Activated CD8-positive, alpha-beta memory T cell treated with anti-CD3 and anti-CD28 coated beads for 4 hours (primary cell): ENCODE data around the gene UXS1.
A peak's percentile ranks its signal among the peaks of the same experiment; 100 is the strongest.

Source experiments
- DNase-seq, 2 donors: peaks; one replicate each; pipeline ENCODE4 v3.0.0-alpha.2; 2020; ENCODE audit warnings: low read depth in 2 of 2

UXS1 gene

DNA sequence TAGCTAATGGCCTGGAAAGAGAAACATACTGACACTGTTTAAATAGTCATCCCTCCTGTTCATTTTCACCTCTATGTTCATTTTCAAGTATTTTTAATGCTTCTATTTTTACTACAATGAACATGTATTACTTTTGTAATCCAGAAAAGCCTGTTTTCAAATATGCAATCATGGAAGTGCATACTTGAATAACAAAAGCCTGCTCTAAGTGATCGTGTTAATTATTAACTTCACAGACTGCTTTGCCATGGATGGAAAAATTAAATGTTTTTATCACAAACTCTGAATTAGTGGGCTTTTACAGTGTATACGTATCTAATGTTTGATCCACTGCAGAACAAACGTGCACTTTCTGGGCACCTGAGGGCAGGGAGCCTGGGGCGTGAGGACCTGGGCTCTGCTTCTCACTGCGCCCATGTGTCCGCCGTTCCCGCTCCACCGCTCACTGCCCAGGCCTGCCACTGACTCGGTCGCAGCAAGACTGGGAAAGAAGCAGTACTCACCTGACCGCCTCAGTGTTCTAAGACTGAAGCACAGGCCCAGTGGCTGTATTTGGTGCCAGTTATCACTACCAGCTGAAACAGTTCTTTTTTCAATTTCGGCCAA, 80.6 kb downstream of the UXS1 start:
- DNase-seq = no peak

DNA sequence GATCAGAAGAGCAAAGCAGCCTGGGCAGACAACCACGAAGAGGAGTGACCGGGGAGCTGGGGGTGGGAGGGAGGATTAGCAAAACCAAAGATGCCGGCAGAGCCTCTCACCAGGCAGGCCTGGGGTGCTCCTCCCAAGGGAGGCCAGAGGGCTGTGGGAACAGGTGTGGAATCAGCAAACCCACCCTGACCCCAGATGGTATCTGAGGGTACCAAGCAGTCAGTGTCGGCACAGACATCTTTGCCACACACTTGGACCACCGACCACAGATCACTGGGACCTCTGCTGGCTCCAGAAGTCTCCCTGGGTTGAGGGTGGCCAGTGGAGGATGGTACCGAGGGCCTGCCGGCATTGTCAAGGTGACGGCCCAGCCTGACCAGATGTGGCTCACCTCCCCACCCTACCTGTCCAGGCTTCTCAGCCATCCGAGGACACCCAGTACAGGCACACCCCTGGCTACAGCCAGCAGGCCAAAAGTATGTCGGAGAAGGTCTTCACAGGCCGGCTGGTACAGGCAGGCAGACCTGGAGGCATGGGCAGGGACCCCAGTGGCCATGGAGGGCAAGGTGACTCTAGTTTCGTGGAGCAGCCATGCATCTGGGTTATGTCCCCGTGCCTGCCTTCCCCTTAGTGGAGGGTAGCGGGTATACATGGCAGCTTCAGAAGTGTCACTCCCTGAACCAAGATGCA, 82.1 kb downstream of the UXS1 start:
- no peak for DNase-seq

DNA sequence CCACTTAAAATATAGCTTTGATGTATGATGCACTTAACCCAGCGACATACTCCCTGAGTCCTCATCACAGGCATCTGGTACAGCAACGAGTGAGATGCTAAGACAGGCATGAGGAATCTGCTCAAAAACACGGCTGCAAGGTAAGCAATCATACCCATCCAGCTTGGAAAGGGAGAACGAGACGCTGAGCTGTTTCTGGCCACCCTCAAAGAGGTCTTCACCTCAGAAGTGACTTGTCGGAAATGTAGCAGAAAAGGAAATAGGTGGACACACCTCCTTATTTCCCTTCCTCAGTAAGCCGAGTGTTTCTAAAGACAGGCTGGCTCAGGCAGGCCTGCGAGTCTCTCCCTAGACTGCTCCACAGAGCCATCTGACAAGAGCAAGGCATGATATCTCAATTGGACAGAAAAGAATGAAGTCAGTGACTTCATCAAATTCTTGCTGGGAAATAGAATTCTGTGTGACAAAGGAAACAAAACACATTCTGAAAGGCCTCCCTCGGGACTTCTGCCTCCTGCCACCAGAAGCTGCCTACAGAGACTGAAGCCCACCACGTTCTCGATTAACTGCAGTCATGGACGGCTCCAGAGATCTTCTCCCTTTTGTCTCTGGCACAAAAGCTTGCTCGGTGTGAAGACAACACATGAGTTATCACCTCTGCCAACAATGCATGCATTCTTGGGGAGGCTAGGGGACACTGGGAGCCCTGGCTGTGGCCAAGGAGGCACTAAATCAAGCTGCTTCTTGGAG, 84.3 kb downstream of the UXS1 start:
- DNase-seq = no peak

DNA sequence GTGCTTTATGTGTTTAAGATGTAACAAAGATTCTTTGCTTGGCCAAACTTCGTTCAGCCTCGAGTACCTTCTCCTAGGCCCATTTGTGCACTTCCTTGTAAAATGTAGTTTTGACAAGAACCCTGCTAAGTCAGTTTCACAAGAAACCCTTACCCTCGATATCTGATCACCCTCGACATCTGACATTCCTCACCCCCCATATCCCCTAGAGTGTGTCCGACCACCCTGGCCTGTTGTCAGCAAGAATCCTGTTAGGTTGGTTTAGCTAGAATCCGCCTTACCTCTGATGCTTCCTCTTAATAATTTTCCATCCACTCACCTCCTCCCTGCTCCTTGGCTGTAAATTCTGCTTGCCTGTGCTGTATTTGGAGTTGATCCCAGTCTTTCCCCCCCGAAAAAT, 85.3 kb downstream of the UXS1 start:
- DNase-seq = no peak

DNA sequence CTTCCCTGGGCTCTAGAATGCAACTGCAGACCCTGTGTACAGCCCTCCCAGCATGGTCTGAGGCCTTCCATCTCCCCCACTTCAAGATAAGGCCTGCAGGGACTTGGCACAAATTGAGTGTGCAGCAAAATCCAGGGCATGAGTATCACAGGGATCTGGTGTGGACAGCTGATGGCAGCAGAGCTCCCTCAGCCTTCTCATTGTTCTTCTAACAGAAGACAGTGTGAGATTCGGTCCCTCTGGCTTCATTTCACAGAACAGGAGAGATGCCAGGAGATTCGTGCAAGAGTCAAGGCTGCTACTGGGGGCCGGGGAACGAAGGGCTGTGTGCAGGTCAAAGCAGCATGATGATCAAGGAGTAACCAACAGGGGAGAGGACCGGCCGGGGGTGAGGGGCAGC, 85.8 kb downstream of the UXS1 start:
- no peak for DNase-seq

DNA sequence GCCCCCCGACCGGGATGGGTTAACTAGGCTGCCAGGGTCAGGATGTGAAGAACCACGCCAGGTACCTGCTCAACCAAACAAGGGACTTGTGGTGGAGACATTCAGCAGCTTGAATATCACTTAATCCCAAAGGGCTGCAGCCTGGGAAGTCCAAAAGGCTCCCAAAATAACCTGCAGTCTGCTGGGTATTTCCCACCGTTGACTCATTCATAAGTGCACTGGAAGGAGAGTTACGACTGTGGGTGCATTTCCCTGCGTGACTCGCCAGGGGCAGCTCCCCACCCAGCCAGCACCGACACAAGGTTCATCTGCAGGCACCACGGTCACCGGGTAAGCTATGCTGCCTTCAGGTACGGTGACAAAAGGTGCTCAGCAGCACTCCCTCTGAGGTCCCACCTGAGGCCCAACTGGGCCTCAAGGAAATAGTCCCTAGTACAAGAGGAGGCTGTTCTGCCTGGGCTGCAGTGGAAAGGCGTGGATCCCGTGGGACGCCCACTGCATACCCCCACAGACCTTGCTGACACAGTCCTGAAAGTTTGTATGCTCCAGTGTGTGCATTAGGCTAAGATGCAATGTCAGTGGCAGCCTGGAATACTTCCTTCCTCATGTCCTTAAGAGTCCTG, 86.5 kb downstream of the UXS1 start:
- peak in 1 of 2 donors; percentile 27 for DNase-seq

DNA sequence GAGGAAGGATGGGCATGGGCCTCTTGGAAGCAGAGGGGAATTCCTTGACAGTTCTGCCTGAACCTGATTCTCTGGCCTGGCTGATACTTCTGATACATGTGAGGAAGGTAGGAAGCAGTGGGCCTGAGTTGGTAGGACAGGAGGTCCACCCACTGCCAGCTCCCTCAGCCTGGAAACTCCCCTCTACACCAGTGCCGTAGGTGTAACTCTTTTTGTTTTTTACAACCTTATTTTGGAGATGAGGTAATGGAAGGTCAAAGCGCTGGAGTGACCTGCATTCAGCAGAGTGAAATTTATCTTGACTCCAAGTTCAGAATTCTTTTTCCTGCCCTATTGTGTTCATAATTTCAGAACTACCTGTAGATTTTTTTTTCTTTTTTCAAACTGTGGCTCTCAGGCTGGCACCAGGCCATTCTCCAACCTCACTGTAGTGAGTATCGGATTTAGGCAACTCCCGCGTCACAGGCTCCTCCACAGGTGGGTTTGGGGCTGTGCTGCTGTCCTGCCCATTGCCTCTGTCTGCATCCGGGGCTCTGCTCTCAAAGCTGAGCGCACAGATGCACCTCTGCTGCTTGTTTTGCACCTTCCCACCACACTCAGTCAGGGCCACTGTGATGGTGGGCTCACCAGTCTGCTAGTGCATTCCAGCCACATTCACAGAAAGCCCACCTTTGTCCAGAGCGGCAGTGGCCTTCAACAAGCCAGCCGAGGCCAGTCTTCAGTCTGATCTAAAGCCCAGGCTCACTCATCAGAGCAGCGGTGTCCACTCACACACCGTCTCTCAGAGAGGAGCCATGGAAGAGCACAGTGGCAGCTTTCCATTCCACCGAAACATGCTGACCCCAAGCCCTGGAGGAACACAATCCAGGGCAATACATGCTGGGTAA, 87.2 kb downstream of the UXS1 start:
- DNase-seq = no peak

GRCh38 chr2:106105151-106105922, 88.8 kb downstream of the UXS1 start:
- DNase-seq = no peak

GRCh38 chr2:106104332-106105062, 89.6 kb downstream of the UXS1 start:
- peak in 1 of 2 donors; percentile 49 for DNase-seq

- DNase-seq = no peak
Observed at GRCh38 chr2:106099691-106100090, 94.4 kb downstream of the UXS1 start.

DNA sequence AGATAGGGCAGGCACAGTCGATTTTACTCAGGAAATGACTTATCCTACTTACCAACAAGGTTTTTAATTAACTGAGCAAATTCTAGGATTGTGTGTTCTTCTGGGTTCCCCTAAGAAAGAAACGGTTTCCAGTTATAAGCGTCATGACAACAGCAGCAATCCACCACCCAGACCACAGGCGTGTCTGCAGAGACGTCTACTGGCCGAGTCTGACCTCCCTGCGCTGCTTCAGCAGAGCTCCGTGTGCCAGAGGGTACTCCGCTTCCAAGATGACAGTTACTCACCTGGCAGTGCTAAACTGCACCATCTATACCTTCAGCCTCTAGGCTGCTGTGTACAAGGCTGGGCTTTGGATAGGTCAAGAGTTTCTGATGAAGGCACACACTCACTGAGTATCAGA, 95.4 kb downstream of the UXS1 start:
- DNase-seq = no peak

GRCh38 chr2:106098081-106098480, 96.0 kb downstream of the UXS1 start:
- DNase-seq = no peak

DNA sequence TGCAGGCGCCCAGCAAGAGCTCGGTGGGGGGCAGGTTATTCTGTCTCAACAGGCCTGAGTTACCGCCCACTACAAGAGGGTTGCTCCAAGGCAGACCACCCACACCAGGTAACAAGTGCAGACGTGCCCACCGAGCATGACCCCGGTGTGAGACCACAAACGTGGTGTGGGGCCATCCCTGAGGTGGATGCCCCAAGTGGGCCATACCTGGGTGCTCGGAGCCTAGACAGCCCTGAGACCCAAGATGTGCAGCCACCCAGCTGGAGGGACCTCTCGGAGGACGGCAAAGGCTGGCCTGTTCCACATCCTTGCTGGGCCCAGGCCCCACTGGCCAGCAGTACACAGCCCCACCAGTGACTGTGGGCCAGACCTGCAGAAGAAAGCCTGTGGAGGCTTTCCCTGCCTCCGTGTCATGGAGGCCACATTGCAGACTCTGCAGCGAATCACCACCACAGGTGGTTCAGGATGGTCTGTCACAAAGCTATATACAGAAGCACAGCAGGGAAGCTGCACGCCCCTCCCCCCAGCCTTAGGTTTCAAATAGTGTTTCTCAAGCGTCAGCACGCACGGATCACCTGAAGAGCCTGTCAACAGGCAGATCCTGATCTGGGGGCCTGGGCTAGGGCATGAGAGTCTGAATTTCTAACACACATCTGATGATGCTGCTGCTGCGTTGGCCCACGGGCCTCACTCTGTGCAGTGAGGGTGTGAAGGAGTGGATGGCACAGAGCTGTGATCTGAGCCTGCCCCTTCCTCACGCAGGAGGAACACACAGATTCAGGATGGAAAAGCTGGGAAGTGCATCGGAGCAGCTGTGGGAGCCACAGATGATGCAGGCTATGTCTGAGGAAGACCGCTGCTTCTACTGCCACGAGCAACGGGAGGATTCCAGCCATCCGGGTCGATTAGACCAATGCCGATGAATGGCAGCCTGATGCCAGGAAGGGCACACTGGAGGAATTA, 96.8 kb downstream of the UXS1 start:
- no peak for DNase-seq

DNA sequence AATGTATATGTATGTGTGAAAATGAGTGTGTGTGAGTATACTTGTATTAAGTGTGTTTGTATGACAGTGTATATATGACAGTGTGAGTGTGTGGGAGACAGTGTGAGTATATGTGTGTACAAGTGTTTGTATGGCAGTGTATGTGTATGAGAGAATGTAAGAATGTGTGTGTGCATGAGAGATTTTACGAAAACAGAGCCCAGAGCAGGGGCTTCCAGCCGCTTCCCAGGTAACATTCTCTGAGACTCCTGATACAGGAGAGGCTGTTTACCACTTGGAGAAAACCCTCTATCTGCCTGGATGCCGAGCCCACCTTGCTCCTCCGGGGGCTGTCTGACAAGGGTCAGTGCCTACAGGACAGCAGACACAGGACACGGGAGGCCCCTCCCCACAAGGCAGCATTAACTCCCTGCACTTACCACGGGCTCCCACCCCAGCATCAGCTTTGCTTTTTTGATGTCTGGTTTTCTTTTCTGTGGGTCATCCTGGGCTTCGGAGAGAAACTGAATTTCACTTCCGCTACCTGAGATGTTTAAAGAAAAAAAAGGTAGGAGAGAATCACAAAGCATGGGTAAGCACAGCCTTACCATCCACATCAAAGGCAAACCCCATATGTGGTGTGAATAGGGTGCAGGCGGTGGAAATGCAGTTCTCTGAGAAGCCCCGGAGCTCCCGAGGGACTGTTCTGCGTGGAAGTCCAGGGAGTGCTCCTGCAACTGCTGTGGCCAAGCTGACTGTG, 97.6 kb downstream of the UXS1 start:
- DNase-seq = no peak

DNA sequence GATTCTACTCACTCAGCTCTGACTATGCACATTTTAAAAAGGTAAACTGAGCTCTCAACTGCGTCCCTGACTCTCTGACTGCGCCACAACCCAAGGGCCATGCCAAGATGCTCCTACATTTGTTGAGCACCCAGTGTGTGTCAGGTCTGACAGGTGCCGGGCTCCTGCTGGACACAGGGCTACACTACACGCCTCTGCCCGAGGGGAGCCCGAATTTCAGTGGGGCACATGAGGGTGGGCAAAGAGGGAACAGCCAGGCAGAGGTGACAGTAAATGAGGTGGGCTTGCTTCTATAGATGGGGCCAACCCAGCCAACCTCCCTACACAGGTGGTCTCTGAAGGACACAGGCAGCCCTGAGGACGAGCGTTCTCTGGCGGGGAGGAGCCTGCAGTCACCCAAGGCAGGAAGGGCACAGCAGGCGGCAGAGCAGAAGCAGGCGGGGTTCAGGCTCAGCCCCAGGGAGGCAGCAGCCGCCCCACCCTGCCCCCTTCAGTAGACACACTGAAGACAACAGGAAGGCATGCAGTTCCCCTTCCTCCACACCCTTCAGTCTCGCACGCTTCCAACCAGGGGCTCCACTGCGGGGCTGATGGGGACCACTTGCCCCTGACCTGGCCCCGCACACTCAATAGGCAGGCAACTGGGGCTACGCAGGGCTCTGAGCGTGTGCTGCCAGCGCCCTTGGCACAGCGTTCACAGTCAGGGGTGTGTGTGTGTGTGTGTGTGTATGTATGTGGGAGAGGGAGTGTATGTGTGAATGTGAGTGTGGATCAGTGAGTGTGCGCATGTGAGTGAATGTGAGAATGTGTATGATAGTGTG, 98.4 kb downstream of the UXS1 start:
- peak; percentile 40 to 53 for DNase-seq

DNA sequence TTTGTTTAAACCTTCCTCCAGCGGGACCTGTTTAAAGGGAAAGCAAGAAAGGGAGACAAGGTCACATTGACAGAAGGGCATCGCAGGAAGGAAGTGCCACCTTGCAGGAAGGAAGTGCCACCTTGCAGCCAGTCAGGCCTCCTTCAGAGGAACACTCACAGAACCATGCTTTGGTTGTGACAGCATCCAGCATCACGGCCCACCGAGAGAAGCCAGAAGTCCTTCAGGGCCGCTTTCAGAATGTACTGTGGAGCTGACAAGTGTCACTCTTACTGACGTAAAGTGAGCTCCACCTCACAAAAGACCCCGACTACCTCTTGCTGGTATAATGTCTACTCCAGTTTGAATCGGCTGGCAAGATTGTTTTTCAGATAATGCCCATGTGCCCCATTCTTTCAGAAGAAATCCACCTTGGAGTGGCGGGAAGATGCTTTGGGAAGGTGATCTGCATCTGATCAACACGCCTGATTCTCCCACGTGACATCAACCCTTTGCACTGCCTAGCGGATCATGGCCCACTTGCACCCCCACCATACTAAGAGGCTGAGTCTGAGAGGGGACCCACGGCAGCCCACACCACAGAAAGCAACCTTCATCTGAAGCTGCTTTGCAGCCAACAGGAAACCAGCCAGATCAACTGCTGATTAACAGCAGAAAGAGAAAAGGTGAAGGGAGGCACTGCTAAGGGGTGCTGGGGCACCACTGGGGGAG, 99.8 kb downstream of the UXS1 start:
- DNase-seq = peak in 1 of 2 donors; percentile 38
